Measurements from ENCODE around the gene TMEM81. TPM values are rescaled to one million over a fixed set of nuclear protein-coding genes. Genes with fewer than 3 reads are reported as not detected.

Gene TMEM81
- total and polyA plus RNA-seq, 2 experiments from 2014 or later = 3.6 to 4.5 TPM

GRCh38 chr1:205091043-205091740 lies 6.9 kb upstream of the TMEM81 start:
- DNase-seq (ENCODE audit: low spot score) (no peak), ATAC-seq (no peak)
- Histone ChIP-seq H4K20me1 (replicated peaks; ENCODE audit: insufficient read depth) (peaks cover 6% of the 10 kb centered on the region; the same call in 1 of the 2 replicates), H3K4me1 (ENCODE audit: insufficient read depth) (no peaks in the 10 kb centered on the region), H2AFZ (no peak overlapping the region), H3K9me2 (ENCODE audit: insufficient read depth) (no peaks in the 10 kb centered on the region), H3K27ac (ENCODE audit: low read depth) (no peak overlapping the region), H3K4me2 (no peak overlapping the region), H3F3A (replicated peaks; ENCODE audit: low read depth) (no peaks in the 10 kb centered on the region), H3K4me3 (no peak overlapping the region), H3K79me2 (replicated peaks; ENCODE audit: insufficient read depth) (no peaks in the 10 kb centered on the region), H3K36me3 (ENCODE audit: insufficient read depth) (peaks cover 44% of the 10 kb centered on the region), H3K27me3 (ENCODE audit: insufficient read depth) (no peaks in the 10 kb centered on the region)
- TF ChIP-seq CREB1 (CRISPR knock-in tag; IDR thresholded peaks at IDR 0.05; ENCODE audit: low read depth) (no peak), REST (IDR thresholded peaks at IDR 0.05; ENCODE audit: unreplicated experiment) (no peak), STAT1 (IDR thresholded peaks at IDR 0.05; ENCODE audit: unreplicated experiment) (no peak), ETS1 (IDR thresholded peaks at IDR 0.05) (no peak), NANOG (IDR thresholded peaks at IDR 0.05; ENCODE audit: borderline replicate concordance) (no peak), CTCF (conservative IDR thresholded peaks at IDR 0.05; ENCODE audit: low read depth in 2 of 2) (no peak), ZNF114 (CRISPR knock-in tag; IDR thresholded peaks at IDR 0.05) (no peak), EZH2 (IDR thresholded peaks at IDR 0.05; ENCODE audit: low read depth, unreplicated experiment) (no peak), POLR2AphosphoS5 (IDR thresholded peaks at IDR 0.05; ENCODE audit: low read depth) (no peak), ZNF462 (CRISPR knock-in tag; IDR thresholded peaks at IDR 0.05) (no peak), JUNB (IDR thresholded peaks at IDR 0.05; ENCODE audit: unreplicated experiment) (no peak), EZH2phosphoT487 (IDR thresholded peaks at IDR 0.05; ENCODE audit: unreplicated experiment) (no peak), ZNF331 (CRISPR knock-in tag; IDR thresholded peaks at IDR 0.05; ENCODE audit: low read depth) (no peak)
- Mint-ChIP-seq H3K4me1 (no peaks in the 10 kb centered on the region), H3K9me3 (no peaks in the 10 kb centered on the region), H3K4me3 (no peak overlapping the region), H3K27me3 (ENCODE audit: insufficient read depth, low read depth, poor library complexity) (no peaks in the 10 kb centered on the region), H3K36me3 (ENCODE audit: low read depth) (peaks cover 56% of the 10 kb centered on the region), H3K27ac (no peak overlapping the region)
